GM10248 (cell line): ENCODE data around the gene ALX3.
"Not testable (repeated sequence)": the region's sequence is repeated elsewhere in the genome, so short reads cannot be mapped to it uniquely, and the experiment has no call there.

Source experiments
- CTCF ChIA-PET: fragments of 300-600 bp; sonication (Branson Sonifier 250); formaldehyde crosslinking; extraction: SDS; loops from one replicate; lab custom pipeline; 2021; ENCODE audit warnings: antibody characterized with exemption; lab: Yijun Ruan, JAX
- POLR2A ChIA-PET: fragments of 350-650 bp; sonication (Branson Sonifier 250); formaldehyde crosslinking; extraction: SDS; loops from one replicate; lab custom pipeline; 2020; ENCODE audit warnings: antibody characterized with exemption; lab: Yijun Ruan, JAX
- DNase-seq: peaks from one replicate; pipeline ENCODE4 v3.0.0; 2012; ENCODE audit errors: extremely low spot score
- CTCF ChIP-seq: IDR thresholded peaks from 2 replicates; pipeline ENCODE4 v1.5.1; 2012; ENCODE audit warnings: mild to moderate bottlenecking, low read depth; ENCODE audit errors: extremely low read depth, missing control alignments, control extremely low read depth

ALX3 gene

GRCh38 chr1:110085671-110086070 lies 15.2 kb upstream of the ALX3 start:
- no peak for DNase-seq
- ChIA-PET POLR2A (no interaction called here), CTCF (interaction anchor here (1.1 to 1.7 kb wide), 3 partner anchors 19 to 25 kb away, joined by 3 to 4 read pairs (median 3); no protein-coding TSS in a partner anchor)
- no peak for TF ChIP-seq CTCF

- CTCF ChIA-PET, result interaction anchor here (1.7 kb wide), 1 partner anchor 18 kb away, joined by 6 read pairs; no protein-coding TSS in a partner anchor
Observed at GRCh38 chr1:110084227-110085078, 14.0 kb upstream of the ALX3 start.

GRCh38 chr1:110083866-110084226 lies 13.4 kb upstream of the ALX3 start:
- POLR2A ChIA-PET, result no interaction called here
- TF ChIP-seq CTCF, result no peak

More at GRCh38 chr1:110084227-110085078, 14.0 kb upstream of the ALX3 start:
- peak; percentile 60 for DNase-seq
- TF ChIP-seq CTCF, result no peak
- POLR2A ChIA-PET, result no interaction called here

GRCh38 chr1:110083061-110083865 lies 12.8 kb upstream of the ALX3 start:
- DNase-seq, result no peak
- TF ChIP-seq CTCF, result no peak
- ChIA-PET CTCF (interaction anchor here (1.4 to 3.9 kb wide), 4 partner anchors 17 to 30 kb away, joined by 6 to 34 read pairs (median 14); no protein-coding TSS in a partner anchor), POLR2A (no interaction called here)

More at GRCh38 chr1:110083866-110084226, 13.4 kb upstream of the ALX3 start:
- CTCF ChIA-PET, result interaction anchor here (1.7 to 3.9 kb wide), 3 partner anchors 18 to 31 kb away, joined by 6 to 34 read pairs (median 23); no protein-coding TSS in a partner anchor
- no peak for DNase-seq

GRCh38 chr1:110082477-110082876 lies 12.0 kb upstream of the ALX3 start:
- no peak for TF ChIP-seq CTCF
- CTCF ChIA-PET, result interaction anchor here (0.9 to 3.9 kb wide), 8 partner anchors 10 to 114 kb away, joined by 3 to 34 read pairs (median 6); partner anchors contain the start of gene UBL4B
- POLR2A ChIA-PET, result no interaction called here
- no peak for DNase-seq

GRCh38 chr1:110081061-110081460 lies 10.6 kb upstream of the ALX3 start:
- POLR2A ChIA-PET, result no interaction called here
- CTCF ChIA-PET, result interaction anchor here (0.9 to 3.9 kb wide), 14 partner anchors 8 to 122 kb away, joined by 3 to 34 read pairs (median 5); no protein-coding TSS in a partner anchor
- no peak for TF ChIP-seq CTCF
- DNase-seq, result no peak

GRCh38 chr1:110079995-110080394 lies 9.5 kb upstream of the ALX3 start:
- DNase-seq, POLR2A ChIA-PET: not testable (repeated sequence)
- CTCF ChIA-PET, result interaction anchor here (2.0 to 3.9 kb wide), 2 partner anchors 20 to 24 kb away, joined by 6 to 34 read pairs; no protein-coding TSS in a partner anchor
